Small intestine (tissue), 7 donors: Measurements from ENCODE around the gene SYTL5. TPM values are rescaled to one million over a fixed set of nuclear protein-coding genes. Genes with fewer than 3 reads are reported as not detected.
A peak's percentile ranks its signal among the peaks of the same experiment; 100 is the strongest.

Experiments
- DNase-seq, 2 donors: peaks; one replicate each; pipeline versions ENCODE4 v3.0.0 to v3.0.0-alpha.2; 2013
- FAIRE-seq: peaks from 2 replicates; lab custom pipeline; 2012; peaks lifted over from hg19 to GRCh38; lab: Jason Lieb, UNC
- H3K27ac ChIP-seq, 3 donors: one replicate each; pipeline ENCODE4 v1.5.1; 2013; ENCODE audit warnings: low read length in 2 of 3, mild to moderate bottlenecking in 2 of 3, control low read depth in 1 of 3, inconsistent platforms in 1 of 3, low read depth in 1 of 3, moderate library complexity in 1 of 3
- H3K27me3 ChIP-seq, 3 donors: one replicate each; pipeline ENCODE4 v1.6.1; 2013; ENCODE audit warnings: low read length in 3 of 3, inconsistent platforms in 1 of 3; ENCODE audit not compliant: control insufficient read depth in 3 of 3, insufficient read depth in 3 of 3
- H3K36me3 ChIP-seq, 3 donors: one replicate each; pipeline ENCODE4 v1.6.1; 2013; ENCODE audit warnings: low read length in 3 of 3, inconsistent platforms in 1 of 3, low read depth in 1 of 3, mild to moderate bottlenecking in 1 of 3, moderate library complexity in 1 of 3; ENCODE audit not compliant: control insufficient read depth in 3 of 3, insufficient read depth in 2 of 3
- H3K4me1 ChIP-seq, 3 donors: one replicate each; pipeline ENCODE4 v1.6.1; 2013; ENCODE audit warnings: low read length in 2 of 3, inconsistent platforms in 1 of 3, low read depth in 1 of 3, mild to moderate bottlenecking in 1 of 3, moderate library complexity in 1 of 3; ENCODE audit not compliant: control insufficient read depth in 3 of 3, insufficient read depth in 2 of 3
- H3K4me3 ChIP-seq, 3 donors: one replicate each; pipeline ENCODE4 v1.5.1; 2013; ENCODE audit warnings: low read length in 3 of 3, control low read depth in 1 of 3, inconsistent platforms in 1 of 3, low read depth in 1 of 3, mild to moderate bottlenecking in 1 of 3, moderate library complexity in 1 of 3
- H3K9me3 ChIP-seq, 2 donors: one replicate each; pipeline ENCODE4 v1.6.1; 2013; ENCODE audit warnings: low read depth in 1 of 2, low read length in 1 of 2; ENCODE audit not compliant: control insufficient read depth in 2 of 2, insufficient read depth in 1 of 2
- WGBS, 3 donors: extraction: QIAGEN DNeasy Blood & Tissue Kit; methylation state at CpG; one replicate each; pipeline ENCODE4 v1.1.7; 2013; 5-methylcytosine and 5-hydroxymethylcytosine counted together
- polyA plus RNA-seq, 4 donors: library from polyadenylated mRNA; stranded (reverse) in 3 of 4; unstranded in 1 of 4; fragments of 200-250 nt in 3 of 4; fragments of 120-200 nt in 1 of 4; gene quantifications; one replicate each; pipeline versions ENCODE4 v1.2.1 to v1.2.3, GENCODE V29; 2013
- donor health status: healthy with polysubstance abuse.
- donor health status: control.
- donor health status: control.
- donor health status: Bipolar disorder and iron deficiency.
- donor health status: healthy.

SYTL5 gene
- polyA plus RNA-seq, 4 donors, result 0.76 to 4.9 (median 3.5) TPM

DNA sequence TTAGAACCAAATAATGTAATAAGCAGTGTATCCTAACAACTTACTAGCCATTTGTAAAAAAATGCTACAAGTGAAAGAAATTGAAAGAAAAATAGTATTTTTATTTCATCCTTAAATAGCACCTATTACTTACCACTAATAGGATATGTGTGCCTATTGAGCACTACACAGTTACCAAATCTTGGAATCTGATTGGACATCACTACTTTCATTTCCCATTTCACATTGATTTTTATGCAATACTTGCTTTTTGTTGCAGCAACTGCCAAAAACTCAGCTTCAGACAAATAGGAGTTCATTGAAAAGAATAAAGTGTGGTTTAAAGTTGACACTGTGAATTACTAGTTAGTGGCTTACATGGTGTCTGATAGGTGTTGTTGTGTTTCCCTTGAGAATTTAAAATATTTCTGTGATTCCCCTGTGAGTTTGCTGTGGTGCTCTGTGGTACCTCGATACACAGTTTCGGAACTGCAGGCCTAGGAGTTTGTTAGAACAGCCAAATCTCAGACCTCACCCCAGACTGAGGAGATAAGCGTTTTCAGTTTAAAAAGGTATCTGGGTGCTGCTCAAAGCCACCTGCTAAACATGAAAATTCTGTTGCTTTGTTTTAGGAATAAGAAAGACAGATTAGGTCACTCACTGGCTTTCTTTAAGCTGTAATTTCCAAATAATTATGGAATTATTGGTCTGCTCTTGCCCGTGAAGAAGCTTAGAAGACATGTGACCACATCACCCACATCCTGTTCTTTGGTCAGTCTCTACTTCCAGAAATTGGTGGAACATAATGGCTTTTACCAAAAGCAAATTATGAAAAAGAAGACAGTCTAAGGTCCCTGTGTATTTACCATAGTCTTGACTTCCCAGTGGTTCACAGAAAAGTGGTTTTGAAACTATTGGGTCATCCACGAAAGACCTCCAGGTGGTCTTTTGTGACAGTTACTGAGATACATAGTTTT is 97.8 kb downstream of the SYTL5 start:
- DNase-seq (no peak), FAIRE-seq (no peak)
- H3K9me3 ChIP-seq, result no peaks in the 10 kb centered on the region
- WGBS, 3 donors, result 76 to 86% (median 78%) methylated on average over 5 of the region's 5 CpGs
- no peaks in the 10 kb centered on the region for H3K36me3 ChIP-seq
- no peaks in the 10 kb centered on the region for H3K27me3 ChIP-seq
- peaks cover 0 to 8% (median 0%) of the 10 kb centered on the region in 3 donors for H3K4me1 ChIP-seq
- H3K27ac ChIP-seq, result no peak overlapping the region
- H3K4me3 ChIP-seq, result no peak overlapping the region

DNA sequence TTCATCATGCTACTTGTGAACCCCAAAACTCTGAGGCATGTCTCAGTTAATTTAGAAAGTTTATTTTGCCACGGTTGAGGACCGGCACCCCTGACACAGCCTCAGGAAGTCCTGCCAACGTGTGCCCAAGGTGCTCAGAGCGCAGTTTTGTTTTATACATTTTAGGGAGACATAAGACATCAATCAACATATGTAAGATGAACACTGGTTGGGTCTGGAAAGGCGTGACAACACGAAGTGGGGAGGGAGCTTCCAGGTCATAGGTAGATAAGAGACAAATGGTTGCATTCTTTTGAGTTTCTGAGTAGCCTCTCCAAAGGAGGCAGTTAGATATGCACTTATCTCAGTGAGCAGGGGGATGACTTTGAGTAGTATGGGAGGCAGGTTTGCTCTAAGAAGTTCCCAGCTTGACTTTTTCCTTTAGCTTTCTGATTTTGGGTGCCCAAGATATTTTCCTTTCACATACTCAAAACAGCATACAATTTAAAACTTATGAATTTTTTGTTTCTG is 98.9 kb downstream of the SYTL5 start:
- Histone ChIP-seq H3K27me3 (no peaks in the 10 kb centered on the region), H3K9me3 (no peaks in the 10 kb centered on the region), H3K36me3 (no peaks in the 10 kb centered on the region), H3K4me1 (peaks cover 0 to 8% (median 0%) of the 10 kb centered on the region in 3 donors), H3K4me3 (no peak overlapping the region), H3K27ac (no peak overlapping the region)
- 71 to 90% (median 88%) methylated on average over 6 of the region's 6 CpGs for WGBS, 3 donors
- no peak for DNase-seq
- FAIRE-seq, result no peak

DNA sequence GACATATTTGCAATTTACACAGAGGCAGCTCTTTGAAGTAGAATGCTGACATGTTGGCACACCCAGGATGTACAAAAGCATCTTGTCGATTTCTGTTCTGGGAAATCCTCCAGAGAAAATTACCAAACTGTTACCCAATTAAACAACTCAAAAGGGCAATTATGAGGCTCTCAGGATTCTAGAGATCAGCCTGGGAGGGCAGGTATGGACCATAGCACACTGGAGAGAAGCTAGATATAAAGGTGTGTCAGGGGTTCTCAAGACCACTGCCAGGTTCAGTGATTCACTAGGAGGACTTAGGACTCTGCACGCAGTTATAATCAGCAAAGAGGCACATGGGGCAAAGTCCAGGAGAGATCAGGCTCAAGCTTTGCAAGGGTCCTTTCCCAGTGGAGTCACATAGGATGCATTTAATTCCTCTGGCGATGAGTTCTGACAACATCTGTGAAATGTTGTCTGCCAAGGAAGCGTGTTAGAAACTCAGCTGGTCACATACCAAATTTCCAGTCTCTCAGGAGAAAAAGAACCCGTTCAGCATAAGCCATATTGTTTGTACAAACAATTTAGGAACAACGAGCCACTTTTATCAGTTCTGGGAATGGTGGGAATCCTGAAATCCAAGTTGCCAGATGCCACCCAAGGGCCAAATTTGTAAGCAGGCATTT is 100.8 kb downstream of the SYTL5 start:
- Histone ChIP-seq H3K27ac (peak overlapping the region in 1 of 3 donors; percentile 38), H3K36me3 (no peaks in the 10 kb centered on the region), H3K27me3 (no peaks in the 10 kb centered on the region), H3K4me1 (peaks cover 0 to 8% (median 0%) of the 10 kb centered on the region in 3 donors), H3K4me3 (no peak overlapping the region), H3K9me3 (no peaks in the 10 kb centered on the region)
- FAIRE-seq (no peak), DNase-seq (peak; percentile 65 to 76)
- WGBS, 3 donors, result 30 to 43% (median 34%) methylated on average over 6 of the region's 6 CpGs

DNA sequence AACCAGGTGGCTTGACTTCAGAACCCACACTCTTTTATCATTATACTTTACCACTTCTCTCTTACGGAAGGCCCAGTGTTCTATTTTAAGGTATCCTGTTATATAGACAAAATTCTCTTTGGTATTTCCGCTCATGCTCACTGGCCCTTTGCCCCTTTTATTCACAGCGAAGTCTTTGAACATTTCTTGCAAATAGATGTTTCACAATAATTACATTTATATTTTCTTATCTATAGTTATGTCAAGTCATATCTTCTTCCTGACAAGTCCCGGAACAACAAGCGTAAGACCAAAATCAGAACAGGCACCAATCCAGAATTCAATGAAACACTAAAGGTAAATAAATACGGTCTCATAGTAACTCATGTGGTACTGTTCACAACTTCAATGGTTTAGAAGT is 102.0 kb downstream of the SYTL5 start:
- no peak overlapping the region for H3K27ac ChIP-seq
- H3K4me1 ChIP-seq, result peaks cover 0 to 8% (median 0%) of the 10 kb centered on the region in 3 donors
- no peaks in the 10 kb centered on the region for H3K36me3 ChIP-seq
- DNase-seq (no peak), FAIRE-seq (no peak)
- no peak overlapping the region for H3K4me3 ChIP-seq
- H3K27me3 ChIP-seq, result no peaks in the 10 kb centered on the region
- no peaks in the 10 kb centered on the region for H3K9me3 ChIP-seq
- WGBS, 3 donors, result 78 to 80% (median 78%) methylated on average over 6 of the region's 6 CpGs

DNA sequence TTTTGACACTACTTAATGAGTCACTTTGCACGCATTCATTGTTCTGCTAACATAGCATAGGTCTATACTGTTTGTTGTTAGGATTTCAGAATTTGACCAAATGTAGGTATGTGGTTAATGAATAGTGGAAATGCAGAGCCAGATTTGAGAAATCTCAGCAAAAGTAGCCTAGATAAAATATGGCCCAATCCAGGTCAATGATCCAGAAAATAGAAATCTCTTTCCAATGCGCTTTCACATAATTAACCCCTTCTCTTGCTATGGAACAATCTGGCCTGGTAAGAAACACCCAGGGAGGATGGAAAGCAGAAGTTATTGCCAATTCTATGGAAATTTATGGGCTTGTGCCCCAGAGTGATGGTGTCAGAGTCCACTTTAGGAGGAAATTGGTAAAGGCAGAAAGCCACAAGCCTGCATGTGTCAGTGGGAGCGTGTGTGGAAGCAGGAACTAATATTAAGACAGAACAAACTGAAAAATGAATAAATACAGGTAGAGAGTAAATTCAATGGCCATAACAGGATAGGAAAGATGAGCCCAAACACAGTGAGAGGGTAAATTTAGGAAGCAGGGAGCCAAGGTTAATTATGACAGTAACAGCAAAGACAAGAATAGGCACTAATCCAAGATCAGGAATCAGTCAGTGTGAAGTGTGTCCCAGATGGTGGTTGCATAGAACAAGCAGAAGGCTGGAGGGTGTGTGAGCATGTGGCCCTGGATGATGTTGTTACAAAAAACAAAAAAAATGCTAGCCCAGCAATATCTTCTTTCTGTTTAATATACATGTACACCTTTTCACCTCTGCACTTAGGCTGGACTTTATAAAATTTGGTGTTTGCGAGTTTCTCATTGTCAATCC is 102.9 kb downstream of the SYTL5 start:
- Histone ChIP-seq H3K4me3 (no peak overlapping the region), H3K36me3 (no peaks in the 10 kb centered on the region), H3K27me3 (no peaks in the 10 kb centered on the region), H3K4me1 (peaks cover 0 to 8% (median 0%) of the 10 kb centered on the region in 3 donors), H3K27ac (no peak overlapping the region), H3K9me3 (no peaks in the 10 kb centered on the region)
- 67 to 79% (median 77%) methylated on average over 4 of the region's 4 CpGs for WGBS, 3 donors
- FAIRE-seq (no peak), DNase-seq (peak; percentile 16 to 24)

DNA sequence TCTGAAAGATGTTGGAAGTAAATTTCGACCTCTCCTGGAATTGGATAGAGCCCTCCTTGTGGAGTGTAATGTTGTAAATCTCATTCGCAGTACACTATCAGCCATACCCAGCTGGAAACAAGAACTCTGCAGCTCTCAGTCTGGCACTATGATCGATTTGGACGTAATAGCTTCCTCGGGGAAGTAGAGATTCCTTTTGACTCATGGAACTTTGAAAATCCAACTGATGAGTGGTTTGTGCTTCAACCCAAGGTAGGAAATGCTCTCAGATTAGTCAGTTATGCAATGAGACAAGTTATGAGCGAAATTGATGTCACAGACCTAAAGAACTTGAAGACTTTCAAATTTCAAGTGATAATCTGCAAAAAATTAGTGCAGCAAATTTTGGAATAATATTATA is 103.9 kb downstream of the SYTL5 start:
- H3K36me3 ChIP-seq, result no peaks in the 10 kb centered on the region
- 52 to 71% (median 69%) methylated on average over 6 of the region's 6 CpGs for WGBS, 3 donors
- DNase-seq, result no peak
- no peaks in the 10 kb centered on the region for H3K27me3 ChIP-seq
- H3K27ac ChIP-seq, result no peak overlapping the region
- H3K4me3 ChIP-seq, result no peak overlapping the region
- no peaks in the 10 kb centered on the region for H3K9me3 ChIP-seq
- FAIRE-seq, result no peak
- peaks cover 0 to 8% (median 0%) of the 10 kb centered on the region in 3 donors for H3K4me1 ChIP-seq

DNA sequence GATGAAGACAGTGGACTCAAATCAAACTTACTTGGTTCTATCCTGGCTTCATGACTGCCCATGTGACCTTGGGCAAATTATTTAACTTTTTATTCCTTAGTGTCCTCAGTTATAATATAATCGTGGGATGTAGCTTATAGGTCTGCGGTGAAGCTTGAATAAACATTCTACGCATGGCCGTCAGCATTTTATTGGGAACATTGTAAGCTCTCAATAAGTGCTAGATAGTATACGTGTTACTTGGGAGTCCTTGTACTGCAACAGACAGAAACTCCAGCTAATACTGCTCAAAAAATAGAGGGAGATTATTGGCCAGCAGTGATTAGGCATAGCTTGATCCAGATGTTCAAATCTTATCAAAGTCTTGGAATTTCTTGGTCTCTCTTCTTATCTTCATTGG is 104.8 kb downstream of the SYTL5 start:
- 90 to 92% (median 91%) methylated on average over 5 of the region's 5 CpGs for WGBS, 3 donors
- Histone ChIP-seq H3K27ac (no peak overlapping the region), H3K27me3 (no peaks in the 10 kb centered on the region), H3K36me3 (no peaks in the 10 kb centered on the region), H3K4me1 (peaks cover 0 to 8% (median 0%) of the 10 kb centered on the region in 3 donors), H3K9me3 (no peaks in the 10 kb centered on the region), H3K4me3 (no peak overlapping the region)
- no peak for FAIRE-seq
- DNase-seq, result no peak

DNA sequence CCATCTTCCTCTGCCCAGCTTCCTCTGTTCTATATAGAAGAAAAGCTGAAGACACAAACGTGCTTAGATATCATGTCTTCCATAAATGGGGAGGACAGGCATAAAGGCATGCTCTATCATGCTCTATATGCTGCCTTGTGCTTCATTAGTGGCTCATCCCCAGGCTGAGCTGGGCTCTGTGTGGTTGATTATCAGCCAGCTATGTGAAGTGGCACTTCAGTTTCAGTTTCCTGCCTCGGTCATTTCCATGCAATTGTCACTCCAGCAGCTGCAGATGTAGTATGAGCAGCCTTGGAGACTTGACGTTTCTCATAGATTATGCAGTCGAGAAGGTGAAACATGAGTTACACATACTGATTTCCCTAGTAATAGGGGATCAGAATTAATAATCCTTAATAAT is 106.2 kb downstream of the SYTL5 start:
- no peaks in the 10 kb centered on the region for H3K27me3 ChIP-seq
- DNase-seq (peak; percentile 2 to 15), FAIRE-seq (no peak)
- H3K4me3 ChIP-seq, result no peak overlapping the region
- no peaks in the 10 kb centered on the region for H3K9me3 ChIP-seq
- H3K4me1 ChIP-seq, result peaks cover 0 to 3% (median 0%) of the 10 kb centered on the region in 3 donors
- no peaks in the 10 kb centered on the region for H3K36me3 ChIP-seq
- no peak overlapping the region for H3K27ac ChIP-seq
- WGBS, 3 donors, result 26 to 42% (median 30%) methylated on average over 4 of the region's 4 CpGs
